Cardiac atrium fibroblast (primary cell): ENCODE measurements around the gene SRBD1. TPM values are rescaled to one million over a fixed set of nuclear protein-coding genes. Genes with fewer than 3 reads are reported as not detected.

ENCODE experiments used
- total RNA-seq: library from RNA; depleted of rRNA; stranded (reverse); fragments of >200 nt; gene quantifications from 2 replicates; pipeline ENCODE4 v1.2.3, GENCODE V29; 2015

SRBD1 gene, protein sequence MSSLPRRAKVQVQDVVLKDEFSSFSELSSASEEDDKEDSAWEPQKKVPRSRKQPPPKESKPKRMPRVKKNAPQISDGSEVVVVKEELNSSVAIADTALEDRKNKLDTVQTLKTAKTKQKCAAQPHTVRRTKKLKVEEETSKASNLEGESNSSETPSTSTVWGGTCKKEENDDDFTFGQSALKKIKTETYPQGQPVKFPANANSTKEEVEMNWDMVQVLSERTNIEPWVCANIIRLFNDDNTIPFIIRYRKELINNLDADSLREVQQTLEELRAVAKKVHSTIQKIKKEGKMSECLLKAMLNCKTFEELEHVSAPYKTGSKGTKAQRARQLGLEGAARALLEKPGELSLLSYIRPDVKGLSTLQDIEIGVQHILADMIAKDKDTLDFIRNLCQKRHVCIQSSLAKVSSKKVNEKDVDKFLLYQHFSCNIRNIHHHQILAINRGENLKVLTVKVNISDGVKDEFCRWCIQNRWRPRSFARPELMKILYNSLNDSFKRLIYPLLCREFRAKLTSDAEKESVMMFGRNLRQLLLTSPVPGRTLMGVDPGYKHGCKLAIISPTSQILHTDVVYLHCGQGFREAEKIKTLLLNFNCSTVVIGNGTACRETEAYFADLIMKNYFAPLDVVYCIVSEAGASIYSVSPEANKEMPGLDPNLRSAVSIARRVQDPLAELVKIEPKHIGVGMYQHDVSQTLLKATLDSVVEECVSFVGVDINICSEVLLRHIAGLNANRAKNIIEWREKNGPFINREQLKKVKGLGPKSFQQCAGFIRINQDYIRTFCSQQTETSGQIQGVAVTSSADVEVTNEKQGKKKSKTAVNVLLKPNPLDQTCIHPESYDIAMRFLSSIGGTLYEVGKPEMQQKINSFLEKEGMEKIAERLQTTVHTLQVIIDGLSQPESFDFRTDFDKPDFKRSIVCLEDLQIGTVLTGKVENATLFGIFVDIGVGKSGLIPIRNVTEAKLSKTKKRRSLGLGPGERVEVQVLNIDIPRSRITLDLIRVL
- total RNA-seq: 11.8 and 15.5 TPM in 2 replicates

GRCh38 chr2:45611020-45611859 is at the start of gene SRBD1:
TSS of gene SRBD1 (minus strand) at chr2:45611267. CDS start at chr2:45605441, 5,826 bp downstream.

GRCh38 chr2:45651415-45652089 is 40.5 kb upstream of the SRBD1 start, which contains the start of gene PRKCE:
TSS of gene PRKCE (plus strand) at chr2:45651675.

Other genes with a start within 250 kb of the SRBD1 start
- 9.4 and 13.1 TPM in 2 replicates for gene PRKCE, start 40.4 kb upstream of the SRBD1 start, total RNA-seq